H9 (cell line): ENCODE measurements around the gene RCAN2. TPM values are rescaled to one million over a fixed set of nuclear protein-coding genes. Genes with fewer than 3 reads are reported as not detected.

Experiments used
- DNase-seq: peaks from one replicate; pipeline ENCODE4 v3.0.0-alpha.2; 2017
- H2AFZ ChIP-seq: one replicate; pipeline ENCODE4 v1.6.1; 2013; ENCODE audit warnings: mild to moderate bottlenecking, low read length, control low read depth, moderate library complexity
- H2AK5ac ChIP-seq: 2 replicates; pipeline ENCODE4 v1.6.1; 2013; ENCODE audit warnings: low read length, control low read depth, mixed read lengths; ENCODE audit not compliant: insufficient read length
- H2BK120ac ChIP-seq: one replicate; pipeline ENCODE4 v1.6.1; 2013; ENCODE audit warnings: low read depth, mild to moderate bottlenecking, low read length, control low read depth, inconsistent platforms; ENCODE audit not compliant: poor library complexity, severe bottlenecking
- H2BK12ac ChIP-seq: 2 replicates; pipeline ENCODE4 v1.6.1; 2013; ENCODE audit warnings: low read length, control low read depth, mixed read lengths, low read depth; ENCODE audit not compliant: insufficient read length
- H2BK15ac ChIP-seq: 2 replicates; pipeline ENCODE4 v1.6.1; 2013; ENCODE audit warnings: low read depth, low read length, control low read depth
- H2BK20ac ChIP-seq: one replicate; pipeline ENCODE4 v1.6.1; 2013; ENCODE audit warnings: low read depth, mild to moderate bottlenecking, low read length, control low read depth, inconsistent platforms; ENCODE audit not compliant: poor library complexity, severe bottlenecking
- H2BK5ac ChIP-seq: 2 replicates; pipeline ENCODE4 v1.6.1; 2013; ENCODE audit warnings: low read length, control low read depth, mixed read lengths; ENCODE audit not compliant: insufficient read length
- H3K14ac ChIP-seq: 2 replicates; pipeline ENCODE4 v1.6.1; 2013; ENCODE audit warnings: low read length, control low read depth; ENCODE audit not compliant: insufficient read depth
- H3K18ac ChIP-seq: 2 replicates; pipeline ENCODE4 v1.6.1; 2013; ENCODE audit warnings: low read depth, mild to moderate bottlenecking, mixed read lengths, low read length, control low read depth; ENCODE audit not compliant: insufficient read length
- H3K23ac ChIP-seq: 2 replicates; pipeline ENCODE4 v1.6.1; 2013; ENCODE audit warnings: low read length, control low read depth, mixed read lengths, low read depth; ENCODE audit not compliant: insufficient read length
- H3K23me2 ChIP-seq: 2 replicates; pipeline ENCODE4 v1.6.1; 2013; ENCODE audit warnings: low read depth, mild to moderate bottlenecking, mixed read lengths, low read length, control low read depth; ENCODE audit not compliant: insufficient read length, poor library complexity, severe bottlenecking
- H3K27ac ChIP-seq: 2 replicates; pipeline ENCODE4 v1.5.1; 2013; ENCODE audit warnings: low read length, control low read depth, mixed read lengths, low read depth; ENCODE audit not compliant: insufficient read length
- H3K27me3 ChIP-seq: 2 replicates; pipeline ENCODE4 v1.6.1; 2013; ENCODE audit warnings: low read length, control low read depth, inconsistent platforms; ENCODE audit not compliant: insufficient read depth
- H3K4ac ChIP-seq: 2 replicates; pipeline ENCODE4 v1.6.1; 2013; ENCODE audit warnings: low read depth, mild to moderate bottlenecking, control low read depth, inconsistent platforms, low read length, moderate library complexity
- H3K4me1 ChIP-seq: 2 replicates; pipeline ENCODE4 v1.6.1; 2013; ENCODE audit warnings: low read length, control low read depth, inconsistent platforms; ENCODE audit not compliant: insufficient read depth
- H3K4me2 ChIP-seq: 2 replicates; pipeline ENCODE4 v1.6.1; 2013; ENCODE audit warnings: low read length, control low read depth, mixed read lengths; ENCODE audit not compliant: insufficient read length, insufficient read depth
- H3K56ac ChIP-seq: 2 replicates; pipeline ENCODE4 v1.6.1; 2013; ENCODE audit warnings: low read depth, mild to moderate bottlenecking, mixed read lengths, low read length, control low read depth; ENCODE audit not compliant: insufficient read length
- H3K79me1 ChIP-seq: 2 replicates; pipeline ENCODE4 v1.6.1; 2013; ENCODE audit warnings: low read depth, mild to moderate bottlenecking, moderate library complexity, low read length, control low read depth, inconsistent platforms; ENCODE audit not compliant: insufficient read depth, poor library complexity, severe bottlenecking
- H3K79me2 ChIP-seq: 2 replicates; pipeline ENCODE4 v1.6.1; 2013; ENCODE audit warnings: low read length, control low read depth, inconsistent platforms; ENCODE audit not compliant: insufficient read depth
- H3K9ac ChIP-seq: 2 replicates; pipeline ENCODE4 v1.6.1; 2013; ENCODE audit warnings: low read length, control low read depth, mixed read lengths; ENCODE audit not compliant: insufficient read length; ENCODE audit errors: extremely low read depth
- H3K9me3 ChIP-seq: one replicate; pipeline ENCODE4 v1.6.1; 2013; ENCODE audit warnings: low read depth, low read length, inconsistent platforms; ENCODE audit not compliant: control insufficient read depth
- H3T11ph ChIP-seq: one replicate; pipeline ENCODE4 v1.6.1; 2013; ENCODE audit warnings: mild to moderate bottlenecking, low read length, control low read depth, inconsistent platforms
- H4K20me1 ChIP-seq: one replicate; pipeline ENCODE4 v1.6.1; 2013; ENCODE audit not compliant: control insufficient read depth, insufficient read length, insufficient read depth
- H4K5ac ChIP-seq: 2 replicates; pipeline ENCODE4 v1.6.1; 2013; ENCODE audit warnings: low read depth, mild to moderate bottlenecking, mixed read lengths, low read length, control low read depth; ENCODE audit not compliant: insufficient read length
- H4K8ac ChIP-seq: replicated peaks from 2 replicates; pipeline ENCODE4 v1.6.1; 2013; ENCODE audit warnings: low read length, control low read depth, mixed read lengths, low read depth; ENCODE audit not compliant: insufficient read length
- H4K91ac ChIP-seq: 2 replicates; pipeline ENCODE4 v1.6.1; 2013; ENCODE audit warnings: low read depth, mild to moderate bottlenecking, moderate library complexity, mixed read lengths, low read length, control low read depth; ENCODE audit not compliant: insufficient read length
- H3K27ac Mint-ChIP-seq, 3 experiments: 2 replicates in 2 of 3; 3 replicates in 1 of 3; pipeline ENCODE4 v1.8.0; 2020 to 2021; ENCODE audit warnings: mixed read lengths in 3 of 3, mild to moderate bottlenecking in 1 of 3, moderate library complexity in 1 of 3
- H3K27me3 Mint-ChIP-seq: 2 replicates; pipeline ENCODE4 v1.8.0; 2021; ENCODE audit warnings: low read depth, mild to moderate bottlenecking, moderate library complexity, mixed read lengths
- H3K36me3 Mint-ChIP-seq, 3 experiments: 2 replicates in 2 of 3; 3 replicates in 1 of 3; pipeline ENCODE4 v1.8.0; 2020 to 2021; ENCODE audit warnings: low read depth in 3 of 3, mixed read lengths in 3 of 3; ENCODE audit not compliant: insufficient read depth in 1 of 3
- H3K4me1 Mint-ChIP-seq, 2 experiments: 2 replicates each; pipeline ENCODE4 v1.8.0; 2020; ENCODE audit warnings: mixed read lengths in 2 of 2
- H3K4me3 Mint-ChIP-seq, 2 experiments: 2 replicates in 1 of 2; 3 replicates in 1 of 2; pipeline ENCODE4 v1.8.0; 2020 to 2021; ENCODE audit warnings: mild to moderate bottlenecking in 2 of 2, mixed read lengths in 2 of 2, moderate library complexity in 1 of 2
- H3K9me3 Mint-ChIP-seq, 2 experiments: 2 replicates in 1 of 2; 3 replicates in 1 of 2; pipeline ENCODE4 v1.8.0; 2020; ENCODE audit warnings: mild to moderate bottlenecking in 2 of 2, mixed read lengths in 2 of 2, moderate library complexity in 1 of 2
- WGBS: extraction: QIAGEN DNeasy Blood & Tissue Kit; methylation state at CpG from one replicate; pipeline ENCODE4 v1.1.7; 2013; ENCODE audit warnings: missing lambda C conversion rate, low lambda C conversion rate, mixed read lengths; ENCODE audit not compliant: insufficient read length; ENCODE audit errors: extremely low coverage; 5-methylcytosine and 5-hydroxymethylcytosine counted together
- total RNA-seq: library from RNA; stranded (reverse); gene quantifications from 2 replicates; pipeline ENCODE4 v1.2.1, GENCODE V29; 2021
- TF ChIP-seq, protein P1 (sequence below): fragments of 200-600 bp; sonication (generic); conservative IDR thresholded peaks from 3 replicates; pipeline ENCODE4 v1.8.0; 2021; ENCODE audit warnings: antibody characterized with exemption, mild to moderate bottlenecking

The RCAN2 gene
- total RNA-seq, 1 experiment from 2014 or later = 3.0 TPM

DNA sequence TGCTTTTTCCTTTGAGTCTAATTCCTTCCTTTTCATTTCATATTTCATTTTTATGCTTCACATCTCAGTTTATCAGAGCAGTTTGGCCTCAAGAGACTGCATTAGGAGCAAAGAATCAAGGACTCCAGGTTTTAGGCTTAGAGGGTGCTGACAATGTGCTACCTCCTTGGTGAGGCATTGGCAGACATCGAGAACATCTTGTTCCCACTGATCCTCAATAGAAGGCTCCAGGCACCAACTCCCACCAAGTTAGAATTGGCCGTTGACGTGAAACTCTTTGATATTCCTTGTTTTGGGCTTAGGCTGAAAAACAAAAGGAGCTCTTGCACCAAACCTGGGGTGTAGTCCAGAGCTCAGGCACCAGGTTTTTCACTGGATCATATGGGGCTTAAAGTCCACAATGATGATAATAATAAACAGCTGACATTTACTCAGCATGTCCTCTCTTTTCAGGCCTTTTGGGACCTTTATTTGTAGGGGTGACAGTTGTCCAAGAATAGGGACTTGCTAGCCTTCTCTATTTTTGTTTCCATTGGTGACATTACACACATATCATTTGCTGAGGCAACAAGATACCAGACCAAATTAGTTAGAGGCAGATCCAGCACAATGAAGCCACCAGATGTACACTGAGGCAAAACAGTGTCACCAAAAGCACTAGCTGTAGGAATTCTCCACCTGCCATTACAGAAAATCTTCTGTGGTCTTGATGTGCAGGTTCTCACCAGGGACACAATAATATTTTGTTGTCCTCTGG, 239.5 kb downstream of the RCAN2 start:
- H3K27ac Mint-ChIP-seq = no peak overlapping the region
- no peak for DNase-seq
- Histone ChIP-seq H4K91ac (no peak overlapping the region), H3K27me3 (no peaks in the 10 kb centered on the region), H3T11ph (no peak overlapping the region), H3K14ac (no peak overlapping the region), H3K4ac (no peak overlapping the region), H3K79me1 (no peaks in the 10 kb centered on the region), H3K23me2 (no peaks in the 10 kb centered on the region), H2BK20ac (no peak overlapping the region), H3K27ac (no peak overlapping the region), H3K79me2 (no peaks in the 10 kb centered on the region), H4K8ac (no peak overlapping the region), H2BK5ac (no peak overlapping the region), H3K4me2 (no peak overlapping the region), H3K18ac (no peak overlapping the region), H3K4me1 (no peaks in the 10 kb centered on the region), H2AK5ac (no peak overlapping the region), H2BK120ac (no peak overlapping the region), H3K56ac (no peak overlapping the region), H2BK15ac (no peak overlapping the region), H2BK12ac (no peak overlapping the region), H3K23ac (no peak overlapping the region), H2AFZ (no peak overlapping the region), H4K20me1 (no peaks in the 10 kb centered on the region), H3K9me3 (no peaks in the 10 kb centered on the region), H3K9ac (no peak overlapping the region), H4K5ac (no peak overlapping the region)
- no peaks in the 10 kb centered on the region for H3K36me3 Mint-ChIP-seq
- peaks cover 4 to 6% of the 10 kb centered on the region in 2 experiments for H3K4me1 Mint-ChIP-seq
- no peaks in the 10 kb centered on the region for H3K9me3 Mint-ChIP-seq
- H3K27me3 Mint-ChIP-seq = no peaks in the 10 kb centered on the region
- TF ChIP-seq, protein P1, sequence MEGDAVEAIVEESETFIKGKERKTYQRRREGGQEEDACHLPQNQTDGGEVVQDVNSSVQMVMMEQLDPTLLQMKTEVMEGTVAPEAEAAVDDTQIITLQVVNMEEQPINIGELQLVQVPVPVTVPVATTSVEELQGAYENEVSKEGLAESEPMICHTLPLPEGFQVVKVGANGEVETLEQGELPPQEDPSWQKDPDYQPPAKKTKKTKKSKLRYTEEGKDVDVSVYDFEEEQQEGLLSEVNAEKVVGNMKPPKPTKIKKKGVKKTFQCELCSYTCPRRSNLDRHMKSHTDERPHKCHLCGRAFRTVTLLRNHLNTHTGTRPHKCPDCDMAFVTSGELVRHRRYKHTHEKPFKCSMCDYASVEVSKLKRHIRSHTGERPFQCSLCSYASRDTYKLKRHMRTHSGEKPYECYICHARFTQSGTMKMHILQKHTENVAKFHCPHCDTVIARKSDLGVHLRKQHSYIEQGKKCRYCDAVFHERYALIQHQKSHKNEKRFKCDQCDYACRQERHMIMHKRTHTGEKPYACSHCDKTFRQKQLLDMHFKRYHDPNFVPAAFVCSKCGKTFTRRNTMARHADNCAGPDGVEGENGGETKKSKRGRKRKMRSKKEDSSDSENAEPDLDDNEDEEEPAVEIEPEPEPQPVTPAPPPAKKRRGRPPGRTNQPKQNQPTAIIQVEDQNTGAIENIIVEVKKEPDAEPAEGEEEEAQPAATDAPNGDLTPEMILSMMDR = no peak
- WGBS = no CpG with 5 or more reads among the region's 3 CpGs
- H3K4me3 Mint-ChIP-seq = no peak overlapping the region
